Thyroid gland (tissue), 4 donors: ENCODE results near the gene AIP.

Experiments
- CTCF ChIP-seq, 6 experiments: fragments of 200-600 bp in 3 of 6; fragments of 450-650 bp in 3 of 6; sonication (generic) in 3 of 6; IDR thresholded peaks; one replicate each; pipeline ENCODE4 v1.5.1; 2016 to 2019; ENCODE audit warnings: antibody characterized with exemption in 6 of 6, mild to moderate bottlenecking in 2 of 6, inconsistent platforms in 1 of 6, moderate library complexity in 1 of 6
- POLR2A ChIP-seq, 2 donors: fragments of 450-650 bp; IDR thresholded peaks; one replicate each; pipeline ENCODE4 v1.6.1; 2017; ENCODE audit warnings: antibody characterized with exemption in 2 of 2, mild to moderate bottlenecking in 2 of 2, moderate library complexity in 1 of 2

DNA sequence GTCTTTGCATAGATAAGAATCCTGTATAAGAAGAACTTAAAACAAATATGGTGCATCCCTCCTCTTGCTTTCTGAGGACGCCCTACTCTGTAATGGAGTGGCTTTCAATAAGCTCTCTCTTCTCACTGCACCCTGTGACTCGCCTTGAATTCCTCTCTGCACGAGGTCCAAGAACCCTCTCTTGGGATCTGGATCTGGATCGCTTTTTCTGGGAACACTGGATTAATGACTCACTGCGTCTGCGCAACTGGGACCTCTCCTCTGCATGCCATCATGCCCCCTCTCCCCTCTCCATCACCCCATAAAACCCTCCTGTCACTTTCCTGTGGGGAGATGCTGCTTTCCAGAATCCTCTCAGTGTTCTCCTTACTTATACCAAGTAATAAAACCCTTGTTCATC is 55.5 kb downstream of the AIP start:
- no peak for TF ChIP-seq CTCF (IDR thresholded peaks at IDR 0.05)
- no peak for TF ChIP-seq POLR2A (IDR thresholded peaks at IDR 0.05)
